GM21367 (cell line): ENCODE data around the gene SMC1B.
"Not testable (repeated sequence)": the region's sequence is repeated elsewhere in the genome, so short reads cannot be mapped to it uniquely, and the experiment has no call there.

Experiments used
- ATAC-seq: cut with Tn5 transposase; IDR thresholded peaks from one replicate; pipeline ENCODE4 v1.9.1; 2021; ENCODE audit not compliant: unreplicated experiment

Gene SMC1B

DNA sequence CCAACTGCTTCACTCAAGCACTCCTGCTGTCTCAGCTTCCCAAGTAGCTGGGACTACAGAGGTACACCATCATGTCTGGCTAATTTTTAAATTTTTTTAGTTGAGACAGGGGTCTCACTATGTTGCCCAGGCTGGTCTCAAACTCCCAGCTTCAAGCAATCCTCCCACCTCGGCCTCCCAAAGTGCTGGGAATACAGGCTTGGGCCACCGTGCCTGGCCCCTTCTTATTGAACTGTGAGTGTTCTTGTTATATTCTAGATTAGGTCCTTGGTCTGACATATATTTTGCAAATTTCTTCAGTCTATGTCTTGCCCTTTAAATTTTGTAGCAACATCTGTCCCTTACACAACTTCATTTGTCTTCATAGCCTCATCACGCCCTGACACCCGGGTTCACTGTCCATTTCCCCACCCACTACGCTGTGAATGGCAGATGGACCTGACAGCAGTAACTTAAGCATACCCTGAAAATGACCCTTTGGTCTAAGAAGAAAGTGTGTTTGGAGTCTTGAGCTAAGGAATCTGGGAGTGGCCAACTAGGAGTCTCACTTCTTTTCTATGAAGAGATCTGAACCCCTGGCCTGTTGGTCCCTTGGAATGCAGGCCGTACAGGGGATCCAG, 107.8 kb downstream of the SMC1B start:
- no peak for ATAC-seq

DNA sequence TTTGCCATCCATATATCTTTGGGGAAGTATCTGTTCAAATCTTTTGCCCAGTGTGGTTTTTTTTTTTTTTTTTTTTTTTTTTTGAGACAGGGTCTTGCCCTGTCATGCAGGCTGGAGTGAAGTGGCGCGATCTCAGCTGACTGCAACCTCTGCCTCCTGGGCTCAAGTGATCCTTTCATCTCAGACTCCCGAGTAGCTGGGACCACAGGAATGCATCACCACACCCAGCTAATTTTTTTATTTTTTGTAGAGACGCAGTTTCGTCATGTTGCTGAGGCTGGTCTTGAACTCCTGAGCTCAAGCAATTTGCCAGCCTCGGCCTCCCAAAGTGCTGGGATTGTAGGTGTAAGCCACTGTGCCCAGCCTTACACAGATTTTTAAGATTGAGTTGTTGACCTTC, 108.4 kb downstream of the SMC1B start:
- no peak for ATAC-seq

DNA sequence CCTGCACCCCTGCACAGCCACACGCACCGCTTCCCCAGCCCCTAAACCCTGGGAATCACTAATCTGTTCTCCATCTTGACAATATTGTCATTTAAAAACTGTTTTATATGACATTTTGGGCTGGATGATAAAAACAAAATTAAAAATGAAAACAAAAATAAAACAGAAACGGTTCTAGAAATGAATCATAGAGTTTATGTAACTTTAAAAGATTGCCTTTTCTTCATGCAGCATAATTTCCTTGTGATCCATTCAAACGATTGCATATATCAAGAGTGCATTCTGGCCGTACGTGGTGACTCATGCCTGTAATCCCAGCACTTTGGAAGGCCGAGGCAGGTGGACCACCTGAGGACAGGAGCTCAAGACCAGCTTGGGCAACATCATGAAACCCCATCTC, 110.2 kb downstream of the SMC1B start:
- no peak for ATAC-seq

DNA sequence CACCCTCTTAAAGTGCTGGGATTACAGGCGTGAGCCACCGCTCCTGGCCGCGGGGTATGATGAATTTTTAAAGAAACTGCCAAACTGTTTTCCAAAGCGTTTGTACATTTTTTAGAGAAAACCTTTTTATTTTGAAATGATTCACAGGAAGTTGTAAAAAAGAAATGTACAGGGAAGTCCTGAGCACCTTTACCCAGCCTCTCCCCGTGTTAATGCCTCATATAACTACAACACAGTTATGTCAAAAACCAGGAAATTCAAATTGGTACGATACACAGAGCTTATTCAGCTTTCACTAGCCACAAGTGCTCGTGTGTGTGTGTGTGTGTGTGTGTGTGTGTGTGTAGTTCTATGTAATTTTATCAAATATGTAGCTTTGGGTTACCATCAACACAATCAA, 110.6 kb downstream of the SMC1B start:
- ATAC-seq = no peak

DNA sequence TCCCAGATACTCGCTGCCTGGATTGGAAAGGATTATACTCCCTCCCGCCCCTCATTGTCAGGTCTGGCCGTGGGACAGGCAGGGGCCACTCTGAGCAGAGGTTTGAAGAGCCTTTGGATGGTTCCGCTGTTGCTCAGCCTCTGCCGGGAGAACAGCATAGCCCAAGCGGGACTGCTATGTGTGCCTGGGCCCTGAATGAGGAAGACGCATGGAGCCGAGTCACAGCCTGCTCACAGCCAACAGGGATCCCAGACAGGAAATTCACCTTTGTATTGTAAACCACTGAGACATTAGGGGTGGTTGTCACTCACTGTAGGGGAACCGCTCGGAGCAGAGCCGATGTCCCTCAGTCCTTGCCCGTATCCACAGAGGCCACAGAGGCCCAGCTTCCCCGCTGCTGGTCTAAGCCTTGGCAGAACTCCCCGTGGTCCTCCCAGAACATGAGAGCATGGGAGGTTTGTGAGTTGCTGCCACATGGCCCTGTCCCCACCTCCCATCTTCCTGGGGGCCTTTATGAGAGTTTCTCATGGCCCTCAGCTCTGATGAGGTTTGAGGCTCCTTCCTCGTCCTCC, 114.4 kb downstream of the SMC1B start:
- ATAC-seq = no peak

DNA sequence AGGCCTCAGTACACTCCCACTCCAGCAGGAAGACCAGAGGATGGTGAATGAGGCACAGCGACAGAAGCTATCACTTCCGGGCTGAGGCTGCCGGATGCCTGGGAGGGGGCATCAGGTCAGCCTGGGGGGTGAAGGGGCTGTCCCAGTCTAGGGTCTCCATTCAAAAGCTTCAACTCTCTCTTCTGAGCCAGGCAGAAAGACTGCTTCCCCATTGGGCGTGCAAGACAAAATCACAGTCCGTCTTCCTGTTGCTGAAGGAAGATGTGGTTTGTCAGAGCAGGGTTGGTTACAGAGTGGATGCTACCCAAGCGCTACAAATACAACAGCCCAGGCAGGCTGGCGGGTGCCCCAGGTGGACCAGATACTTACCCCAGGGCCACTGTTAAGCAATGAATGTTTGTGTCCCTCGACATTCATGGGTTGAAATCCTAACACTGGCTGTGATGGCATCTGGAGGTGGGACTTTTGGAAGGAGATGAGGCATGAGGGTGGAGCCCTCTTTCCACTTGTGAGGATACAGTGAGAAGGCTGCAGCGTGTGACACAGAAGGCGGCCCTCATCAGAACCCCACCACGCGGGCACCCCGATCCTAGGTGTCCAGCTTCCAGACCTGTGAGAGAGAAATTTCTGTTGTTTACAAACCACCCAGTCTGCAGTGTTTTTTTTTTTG, 116.6 kb downstream of the SMC1B start:
- ATAC-seq = no peak

DNA sequence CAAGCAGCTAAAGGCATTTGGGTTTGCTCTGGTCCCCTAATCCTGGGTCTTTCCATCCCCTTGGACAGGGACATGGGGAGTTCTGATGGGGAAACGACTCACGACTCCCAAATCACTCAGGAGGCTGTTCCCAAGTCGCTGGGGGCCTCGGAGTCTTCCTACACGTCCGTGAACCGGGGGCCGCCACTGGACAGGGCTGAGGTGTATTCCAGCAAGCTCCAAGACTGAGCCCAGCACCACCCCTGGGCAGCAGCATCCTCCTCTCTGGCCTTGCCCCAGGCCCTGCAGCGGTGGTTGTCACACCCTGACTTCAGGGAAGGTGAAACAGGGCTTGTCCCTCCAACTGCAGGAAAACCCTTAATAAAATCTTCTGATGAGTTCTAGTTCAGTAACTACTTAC, 117.9 kb downstream of the SMC1B start:
- ATAC-seq = no peak

DNA sequence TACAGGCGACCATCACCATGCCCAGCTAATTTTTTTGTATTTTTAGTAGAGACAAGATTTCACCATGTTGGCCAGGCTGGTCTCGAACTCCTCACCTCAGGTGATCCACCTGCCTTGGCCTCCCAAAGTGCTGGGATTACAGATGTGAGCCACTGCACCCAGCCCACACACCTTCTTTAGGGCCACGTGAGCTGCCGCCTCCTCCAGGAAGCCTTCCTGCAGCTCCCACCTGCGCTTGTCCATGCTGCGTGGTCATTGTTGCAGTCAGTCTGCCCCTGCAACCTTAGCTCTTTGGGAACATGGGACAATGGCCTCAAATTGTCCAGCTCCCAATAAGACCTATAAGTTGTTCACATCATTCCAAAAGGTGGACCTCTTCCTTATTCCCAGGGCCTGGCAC, 118.4 kb downstream of the SMC1B start:
- ATAC-seq = not testable (repeated sequence)
